ENCODE measurements around the gene TRPM1.

Gene TRPM1

DNA sequence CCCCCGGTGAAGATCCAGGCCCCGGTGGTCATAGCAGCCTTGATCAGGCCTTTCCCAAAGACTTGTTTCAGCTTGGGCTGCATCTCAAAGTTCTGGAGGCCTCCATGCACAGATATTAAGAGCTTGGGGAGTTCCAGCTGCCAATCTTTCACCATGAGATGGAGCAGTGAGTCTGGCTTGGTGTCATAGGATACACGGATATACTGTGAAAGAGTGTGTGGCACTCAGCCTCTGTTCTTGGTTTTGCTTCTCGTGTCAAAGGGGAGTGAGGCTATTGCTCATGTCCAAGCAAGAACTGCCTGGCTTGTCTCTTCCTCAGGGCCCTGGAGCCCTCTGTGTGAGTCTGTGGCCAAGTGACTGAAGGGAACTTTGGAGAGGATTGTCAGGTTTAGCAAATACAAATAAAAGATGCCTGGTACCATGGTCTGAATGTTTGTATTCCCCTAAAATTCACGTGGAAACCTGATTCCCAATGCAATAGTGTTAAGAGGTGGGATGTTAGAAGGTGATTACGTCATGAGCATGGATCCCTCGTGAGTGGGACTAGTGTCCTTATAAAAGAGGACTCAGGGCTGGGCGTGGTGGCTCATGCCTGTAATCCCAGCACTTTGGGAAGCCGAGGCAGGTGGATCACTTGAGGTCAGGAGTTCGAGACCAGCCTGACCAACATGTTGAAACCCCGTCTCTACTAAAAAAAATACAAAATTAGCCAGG is 33.5 kb downstream of the TRPM1 start:
- DNase-seq (ENCODE audit: extremely low spot score) = no peak
- ChIA-PET POLR2A (no interaction called here), CTCF (no interaction called here)
- TF ChIP-seq ARNT (IDR thresholded peaks at IDR 0.05) = no peak
- TF ChIP-seq SP1 (IDR thresholded peaks at IDR 0.05) = no peak
- TF ChIP-seq ZNF384 (IDR thresholded peaks at IDR 0.05) = no peak

DNA sequence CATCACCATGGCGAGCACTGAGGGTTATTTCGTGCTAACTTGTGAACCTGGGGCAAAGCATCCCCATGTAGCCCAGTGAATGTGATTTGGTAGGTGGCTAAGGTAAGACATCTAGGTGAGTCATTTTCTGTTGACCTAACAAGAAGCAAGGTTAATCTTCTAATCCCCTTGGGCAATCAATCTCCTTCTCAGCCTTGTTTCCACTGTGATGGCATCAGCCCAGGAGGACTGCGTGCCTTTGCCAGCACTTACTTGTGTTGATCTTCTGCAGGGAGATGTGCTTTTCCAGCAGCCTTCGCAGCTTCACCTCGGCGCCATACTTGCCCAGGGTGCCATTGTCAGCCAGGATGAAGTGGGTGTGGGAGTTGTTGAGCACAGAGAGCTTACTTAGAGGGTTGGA is 35.7 kb downstream of the TRPM1 start:
- TF ChIP-seq SP1 (IDR thresholded peaks at IDR 0.05) (no peak), BHLHE40 (IDR thresholded peaks at IDR 0.05; ENCODE audit: borderline replicate concordance) (no peak), NFRKB (IDR thresholded peaks at IDR 0.05) (no peak), SUZ12 (IDR thresholded peaks at IDR 0.05) (no peak), L3MBTL2 (conservative IDR thresholded peaks at IDR 0.05) (no peak), TARDBP (IDR thresholded peaks at IDR 0.05) (no peak), FOXK2 (IDR thresholded peaks at IDR 0.05) (no peak), FOXM1 (IDR thresholded peaks at IDR 0.05; ENCODE audit: borderline replicate concordance) (no peak), ARNT (IDR thresholded peaks at IDR 0.05) (no peak), FOXA1 (IDR thresholded peaks at IDR 0.05) (no peak), ELF4 (IDR thresholded peaks at IDR 0.05) (no peak), LEF1 (IDR thresholded peaks at IDR 0.05; ENCODE audit: borderline replicate concordance) (no peak), CTBP1 (IDR thresholded peaks at IDR 0.05; ENCODE audit: borderline replicate concordance) (no peak), ZNF384 (IDR thresholded peaks at IDR 0.05) (no peak), HDGF (IDR thresholded peaks at IDR 0.05; ENCODE audit: borderline replicate concordance) (no peak)
- TF ChIP-seq, protein P1, sequence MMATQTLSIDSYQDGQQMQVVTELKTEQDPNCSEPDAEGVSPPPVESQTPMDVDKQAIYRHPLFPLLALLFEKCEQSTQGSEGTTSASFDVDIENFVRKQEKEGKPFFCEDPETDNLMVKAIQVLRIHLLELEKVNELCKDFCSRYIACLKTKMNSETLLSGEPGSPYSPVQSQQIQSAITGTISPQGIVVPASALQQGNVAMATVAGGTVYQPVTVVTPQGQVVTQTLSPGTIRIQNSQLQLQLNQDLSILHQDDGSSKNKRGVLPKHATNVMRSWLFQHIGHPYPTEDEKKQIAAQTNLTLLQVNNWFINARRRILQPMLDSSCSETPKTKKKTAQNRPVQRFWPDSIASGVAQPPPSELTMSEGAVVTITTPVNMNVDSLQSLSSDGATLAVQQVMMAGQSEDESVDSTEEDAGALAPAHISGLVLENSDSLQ (IDR thresholded peaks at IDR 0.05) = no peak
- POLR2A ChIA-PET = no interaction called here
- DNase-seq (ENCODE audit: extremely low spot score) = no peak
- CTCF ChIA-PET = no interaction called here

DNA sequence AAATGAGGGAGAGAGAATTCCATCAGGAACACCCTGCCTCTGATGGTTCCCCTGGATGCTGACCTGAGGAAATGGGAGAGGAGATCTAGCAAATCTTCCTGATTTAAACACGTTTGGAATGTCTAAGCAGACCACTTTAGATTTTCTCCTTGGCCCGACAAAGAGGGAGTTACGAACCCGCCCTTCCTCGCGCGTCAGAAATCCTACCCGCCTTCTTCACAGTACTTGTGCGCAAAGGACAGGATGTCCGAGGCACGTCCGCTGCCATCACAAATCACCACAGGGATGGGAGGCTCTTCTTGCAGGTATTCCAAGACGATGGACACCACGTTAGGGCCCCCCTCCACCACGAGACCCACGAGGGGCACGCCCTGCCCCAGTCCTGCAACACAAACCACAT is 38.6 kb downstream of the TRPM1 start:
- no peak for DNase-seq (ENCODE audit: extremely low spot score)
- no peak for TF ChIP-seq ARNT (IDR thresholded peaks at IDR 0.05)
- no peak for TF ChIP-seq BHLHE40 (IDR thresholded peaks at IDR 0.05; ENCODE audit: borderline replicate concordance)
- TF ChIP-seq FOXM1 (IDR thresholded peaks at IDR 0.05; ENCODE audit: borderline replicate concordance) = no peak
- TF ChIP-seq SUZ12 (IDR thresholded peaks at IDR 0.05) = no peak
- no peak for TF ChIP-seq SP1 (IDR thresholded peaks at IDR 0.05)
- TF ChIP-seq TARDBP (IDR thresholded peaks at IDR 0.05) = no peak
- no peak for TF ChIP-seq ZNF384 (IDR thresholded peaks at IDR 0.05)
- TF ChIP-seq, protein P1 (IDR thresholded peaks at IDR 0.05) = no peak
- no peak for TF ChIP-seq LEF1 (IDR thresholded peaks at IDR 0.05; ENCODE audit: borderline replicate concordance)
- TF ChIP-seq HDGF (IDR thresholded peaks at IDR 0.05; ENCODE audit: borderline replicate concordance) = no peak
- TF ChIP-seq L3MBTL2 (conservative IDR thresholded peaks at IDR 0.05) = no peak
- TF ChIP-seq CTBP1 (IDR thresholded peaks at IDR 0.05; ENCODE audit: borderline replicate concordance) = no peak
- TF ChIP-seq FOXA1 (IDR thresholded peaks at IDR 0.05) = no peak
- TF ChIP-seq ELF4 (IDR thresholded peaks at IDR 0.05) = no peak
- POLR2A ChIA-PET = no interaction called here
- CTCF ChIA-PET = no interaction called here

DNA sequence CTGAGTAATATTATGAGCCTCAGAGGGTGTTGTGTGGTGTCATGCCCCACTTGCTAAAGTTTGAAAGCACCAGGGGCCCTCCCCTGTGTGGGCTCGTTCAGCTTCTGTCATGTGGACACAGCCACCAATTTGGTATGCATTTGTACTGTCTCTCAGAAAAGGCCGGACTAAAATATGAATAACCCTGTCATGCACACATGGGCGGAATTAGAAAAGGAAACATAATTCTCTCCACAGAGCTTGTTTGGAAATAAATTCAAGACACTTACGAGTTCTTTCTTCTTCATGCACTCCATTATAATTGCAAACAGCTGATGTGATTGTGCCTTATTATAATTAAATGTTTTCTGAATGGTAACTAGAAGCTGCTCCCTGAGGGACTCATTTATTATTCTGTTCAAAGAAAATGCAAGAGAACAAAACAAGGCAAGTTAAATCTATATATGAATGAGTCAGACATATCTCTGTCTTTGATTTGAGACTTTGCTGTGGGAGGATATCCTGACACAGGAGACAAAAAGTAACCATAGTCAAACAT is 39.1 kb downstream of the TRPM1 start:
- DNase-seq (ENCODE audit: extremely low spot score) = no peak
- ChIA-PET POLR2A (no interaction called here), CTCF (no interaction called here)
- no peak for TF ChIP-seq CTBP1 (IDR thresholded peaks at IDR 0.05; ENCODE audit: borderline replicate concordance)
- TF ChIP-seq HDGF (IDR thresholded peaks at IDR 0.05; ENCODE audit: borderline replicate concordance) = no peak
- no peak for TF ChIP-seq BHLHE40 (IDR thresholded peaks at IDR 0.05; ENCODE audit: borderline replicate concordance)
- TF ChIP-seq FOXA1 (IDR thresholded peaks at IDR 0.05) = no peak
- no peak for TF ChIP-seq ARNT (IDR thresholded peaks at IDR 0.05)
- no peak for TF ChIP-seq FOXK2 (IDR thresholded peaks at IDR 0.05)
- TF ChIP-seq ELF4 (IDR thresholded peaks at IDR 0.05) = no peak
- TF ChIP-seq L3MBTL2 (conservative IDR thresholded peaks at IDR 0.05) = no peak
- no peak for TF ChIP-seq TARDBP (IDR thresholded peaks at IDR 0.05)
- TF ChIP-seq FOXM1 (IDR thresholded peaks at IDR 0.05; ENCODE audit: borderline replicate concordance) = no peak
- no peak for TF ChIP-seq SUZ12 (IDR thresholded peaks at IDR 0.05)
- no peak for TF ChIP-seq NFRKB (IDR thresholded peaks at IDR 0.05)
- no peak for TF ChIP-seq SP1 (IDR thresholded peaks at IDR 0.05)
- TF ChIP-seq ZNF384 (IDR thresholded peaks at IDR 0.05) = no peak
- no peak for TF ChIP-seq LEF1 (IDR thresholded peaks at IDR 0.05; ENCODE audit: borderline replicate concordance)
- TF ChIP-seq, protein P1 (IDR thresholded peaks at IDR 0.05) = no peak

DNA sequence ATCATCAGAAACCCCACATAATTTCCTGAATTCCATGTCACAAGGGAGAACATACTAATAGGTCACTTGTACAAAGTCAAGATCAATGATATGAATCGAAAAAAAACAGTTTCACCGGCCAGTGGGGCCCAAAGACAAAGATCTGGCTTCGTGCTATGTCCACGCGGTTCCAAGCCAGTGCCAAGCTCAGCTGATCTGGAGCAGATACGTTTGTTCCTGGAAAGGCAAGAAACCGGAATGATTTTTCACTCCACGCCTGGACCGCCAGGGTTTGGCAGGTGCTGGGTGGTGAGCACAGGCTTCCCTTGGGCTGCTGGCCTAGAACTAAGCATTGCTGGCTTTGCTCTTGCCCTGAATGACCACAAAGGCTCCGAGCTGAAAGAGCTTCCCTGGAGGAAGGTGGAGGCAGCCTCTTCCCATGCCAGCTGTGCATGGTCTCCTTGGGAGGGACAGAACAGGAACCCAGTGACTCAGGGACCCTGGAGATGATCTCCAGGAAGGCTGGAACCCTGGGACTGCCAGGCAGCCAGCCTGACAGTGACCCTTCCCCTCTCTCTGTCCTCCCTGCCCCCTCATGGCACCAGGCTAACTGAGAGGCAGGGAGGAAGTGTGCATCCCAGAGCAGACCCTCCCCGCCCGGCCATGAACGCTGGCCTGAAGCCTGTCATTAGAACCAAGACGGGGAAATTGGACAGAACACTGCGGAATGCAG is 40.9 kb downstream of the TRPM1 start:
- ChIA-PET CTCF (no interaction called here), POLR2A (no interaction called here)
- TF ChIP-seq HDGF (IDR thresholded peaks at IDR 0.05; ENCODE audit: borderline replicate concordance) (no peak), FOXK2 (IDR thresholded peaks at IDR 0.05) (no peak)
- no peak for DNase-seq (ENCODE audit: extremely low spot score)

Data from HEK293T (cell line).